ENCODE data around the gene CCL19. TPM values are rescaled to one million over a fixed set of nuclear protein-coding genes. Genes with fewer than 3 reads are reported as not detected.

CCL19 gene
- total RNA-seq, 1 experiment from 2014 or later = not detected

DNA sequence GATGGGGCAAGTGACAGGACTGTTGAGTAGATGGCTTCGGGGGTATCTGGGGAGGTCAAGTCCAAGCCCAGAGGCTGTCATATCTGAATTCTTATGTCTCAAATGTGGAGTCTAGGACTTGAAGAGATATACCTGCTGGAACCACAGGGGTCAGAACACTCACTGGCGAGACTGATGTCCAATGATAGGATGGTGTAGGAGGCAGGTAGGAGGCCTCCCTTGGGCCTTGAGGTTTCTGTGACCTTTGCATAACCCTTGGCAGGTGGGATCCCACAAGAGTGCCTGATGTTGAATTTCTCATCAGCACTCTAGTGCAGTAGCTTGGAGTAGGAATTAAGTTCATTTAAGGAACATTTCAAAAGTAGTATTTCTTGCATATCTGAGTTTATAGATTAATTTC, 16.1 kb upstream of the CCL19 start:
- POLR2A ChIA-PET = no interaction called here
- intact Hi-C loops (cut with micrococcal nuclease) = no loop called here
- ATAC-seq (no peak), DNase-seq (ENCODE audit: low read depth, low spot score) (no peak)
- RAD21 ChIA-PET (ENCODE audit: low non-redundant PET in 1 of 2, low total read pairs in 2 of 2, uncharacterized antibody in 2 of 2, unreplicated experiment in 2 of 2) = no interaction called here
- Histone ChIP-seq H3K9ac (ENCODE audit: low read length) (no peak overlapping the region), H3K4me3 (replicated peaks in 1 of 2; ENCODE audit: low read depth in 1 of 2, low read length in 2 of 2) (no peak overlapping the region), H3K79me2 (ENCODE audit: insufficient read depth, low read length) (no peaks in the 10 kb centered on the region), H3K36me3 (ENCODE audit: control insufficient read depth in 1 of 2, insufficient read depth in 2 of 2, low read length in 2 of 2) (no peaks in the 10 kb centered on the region), H3K27me3 (ENCODE audit: insufficient read depth, low read length) (no peaks in the 10 kb centered on the region), H3K27ac (ENCODE audit: low read depth, low read length) (no peak overlapping the region), H3K9me3 (ENCODE audit: control insufficient read depth in 1 of 2, insufficient read depth in 1 of 2, low read depth in 1 of 2, low read length in 2 of 2) (no peaks in the 10 kb centered on the region), H3K4me1 (ENCODE audit: control insufficient read depth in 1 of 2, insufficient read depth in 2 of 2, low read length in 2 of 2) (0 out of 4 replicates have a peak, but pooled peaks cover 0 to 4% of the 10 kb centered on the region in 2 experiments), H4K20me1 (ENCODE audit: insufficient read depth) (no peaks in the 10 kb centered on the region), H3K9me2 (ENCODE audit: insufficient read depth) (no peaks in the 10 kb centered on the region), H2AFZ (ENCODE audit: low read depth, low read length, poor library complexity, severe bottlenecking) (no peak overlapping the region), H3K4me2 (ENCODE audit: low read length) (no peak overlapping the region)
- TF ChIP-seq, protein P1, sequence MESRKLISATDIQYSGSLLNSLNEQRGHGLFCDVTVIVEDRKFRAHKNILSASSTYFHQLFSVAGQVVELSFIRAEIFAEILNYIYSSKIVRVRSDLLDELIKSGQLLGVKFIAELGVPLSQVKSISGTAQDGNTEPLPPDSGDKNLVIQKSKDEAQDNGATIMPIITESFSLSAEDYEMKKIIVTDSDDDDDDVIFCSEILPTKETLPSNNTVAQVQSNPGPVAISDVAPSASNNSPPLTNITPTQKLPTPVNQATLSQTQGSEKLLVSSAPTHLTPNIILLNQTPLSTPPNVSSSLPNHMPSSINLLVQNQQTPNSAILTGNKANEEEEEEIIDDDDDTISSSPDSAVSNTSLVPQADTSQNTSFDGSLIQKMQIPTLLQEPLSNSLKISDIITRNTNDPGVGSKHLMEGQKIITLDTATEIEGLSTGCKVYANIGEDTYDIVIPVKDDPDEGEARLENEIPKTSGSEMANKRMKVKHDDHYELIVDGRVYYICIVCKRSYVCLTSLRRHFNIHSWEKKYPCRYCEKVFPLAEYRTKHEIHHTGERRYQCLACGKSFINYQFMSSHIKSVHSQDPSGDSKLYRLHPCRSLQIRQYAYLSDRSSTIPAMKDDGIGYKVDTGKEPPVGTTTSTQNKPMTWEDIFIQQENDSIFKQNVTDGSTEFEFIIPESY (IDR thresholded peaks at IDR 0.05; ENCODE audit: extremely low read depth, insufficient replicate concordance, low read length) = no peak
- TF ChIP-seq TCF7L2 (IDR thresholded peaks at IDR 0.05; ENCODE audit: borderline replicate concordance, extremely low read depth, insufficient read depth, insufficient read length) = no peak
- no peak for TF ChIP-seq CEBPB (IDR thresholded peaks at IDR 0.05; ENCODE audit: low read depth)
- TF ChIP-seq, protein P2, sequence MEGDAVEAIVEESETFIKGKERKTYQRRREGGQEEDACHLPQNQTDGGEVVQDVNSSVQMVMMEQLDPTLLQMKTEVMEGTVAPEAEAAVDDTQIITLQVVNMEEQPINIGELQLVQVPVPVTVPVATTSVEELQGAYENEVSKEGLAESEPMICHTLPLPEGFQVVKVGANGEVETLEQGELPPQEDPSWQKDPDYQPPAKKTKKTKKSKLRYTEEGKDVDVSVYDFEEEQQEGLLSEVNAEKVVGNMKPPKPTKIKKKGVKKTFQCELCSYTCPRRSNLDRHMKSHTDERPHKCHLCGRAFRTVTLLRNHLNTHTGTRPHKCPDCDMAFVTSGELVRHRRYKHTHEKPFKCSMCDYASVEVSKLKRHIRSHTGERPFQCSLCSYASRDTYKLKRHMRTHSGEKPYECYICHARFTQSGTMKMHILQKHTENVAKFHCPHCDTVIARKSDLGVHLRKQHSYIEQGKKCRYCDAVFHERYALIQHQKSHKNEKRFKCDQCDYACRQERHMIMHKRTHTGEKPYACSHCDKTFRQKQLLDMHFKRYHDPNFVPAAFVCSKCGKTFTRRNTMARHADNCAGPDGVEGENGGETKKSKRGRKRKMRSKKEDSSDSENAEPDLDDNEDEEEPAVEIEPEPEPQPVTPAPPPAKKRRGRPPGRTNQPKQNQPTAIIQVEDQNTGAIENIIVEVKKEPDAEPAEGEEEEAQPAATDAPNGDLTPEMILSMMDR (IDR thresholded peaks at IDR 0.05 in 2 of 3, conservative IDR thresholded peaks at IDR 0.05 in 1 of 3; ENCODE audit: borderline replicate concordance in 1 of 3, insufficient read depth in 1 of 3, low read depth in 2 of 3, low read length in 2 of 3) = no peak
- TF ChIP-seq SIN3A (IDR thresholded peaks at IDR 0.05; ENCODE audit: low read depth) = no peak
- TF ChIP-seq, protein P3, sequence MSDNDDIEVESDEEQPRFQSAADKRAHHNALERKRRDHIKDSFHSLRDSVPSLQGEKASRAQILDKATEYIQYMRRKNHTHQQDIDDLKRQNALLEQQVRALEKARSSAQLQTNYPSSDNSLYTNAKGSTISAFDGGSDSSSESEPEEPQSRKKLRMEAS (IDR thresholded peaks at IDR 0.05) = no peak
- TF ChIP-seq POLR2AphosphoS5 (IDR thresholded peaks at IDR 0.05; ENCODE audit: low read depth, low read length) = no peak
- TF ChIP-seq EZH2phosphoT487 (IDR thresholded peaks at IDR 0.05; ENCODE audit: borderline replicate concordance) = no peak
- TF ChIP-seq YY1 (IDR thresholded peaks at IDR 0.05; ENCODE audit: extremely low read depth, insufficient replicate concordance, low read depth, low read length) = no peak
- no peak for TF ChIP-seq ELF1 (IDR thresholded peaks at IDR 0.05; ENCODE audit: borderline replicate concordance, low read depth)
- TF ChIP-seq RAD21 (IDR thresholded peaks at IDR 0.05; ENCODE audit: low read depth) = no peak
- no peak for TF ChIP-seq SRF (IDR thresholded peaks at IDR 0.05; ENCODE audit: low read depth)
- no peak for TF ChIP-seq SP1 (IDR thresholded peaks at IDR 0.05; ENCODE audit: low read depth)
- TF ChIP-seq, protein P4, sequence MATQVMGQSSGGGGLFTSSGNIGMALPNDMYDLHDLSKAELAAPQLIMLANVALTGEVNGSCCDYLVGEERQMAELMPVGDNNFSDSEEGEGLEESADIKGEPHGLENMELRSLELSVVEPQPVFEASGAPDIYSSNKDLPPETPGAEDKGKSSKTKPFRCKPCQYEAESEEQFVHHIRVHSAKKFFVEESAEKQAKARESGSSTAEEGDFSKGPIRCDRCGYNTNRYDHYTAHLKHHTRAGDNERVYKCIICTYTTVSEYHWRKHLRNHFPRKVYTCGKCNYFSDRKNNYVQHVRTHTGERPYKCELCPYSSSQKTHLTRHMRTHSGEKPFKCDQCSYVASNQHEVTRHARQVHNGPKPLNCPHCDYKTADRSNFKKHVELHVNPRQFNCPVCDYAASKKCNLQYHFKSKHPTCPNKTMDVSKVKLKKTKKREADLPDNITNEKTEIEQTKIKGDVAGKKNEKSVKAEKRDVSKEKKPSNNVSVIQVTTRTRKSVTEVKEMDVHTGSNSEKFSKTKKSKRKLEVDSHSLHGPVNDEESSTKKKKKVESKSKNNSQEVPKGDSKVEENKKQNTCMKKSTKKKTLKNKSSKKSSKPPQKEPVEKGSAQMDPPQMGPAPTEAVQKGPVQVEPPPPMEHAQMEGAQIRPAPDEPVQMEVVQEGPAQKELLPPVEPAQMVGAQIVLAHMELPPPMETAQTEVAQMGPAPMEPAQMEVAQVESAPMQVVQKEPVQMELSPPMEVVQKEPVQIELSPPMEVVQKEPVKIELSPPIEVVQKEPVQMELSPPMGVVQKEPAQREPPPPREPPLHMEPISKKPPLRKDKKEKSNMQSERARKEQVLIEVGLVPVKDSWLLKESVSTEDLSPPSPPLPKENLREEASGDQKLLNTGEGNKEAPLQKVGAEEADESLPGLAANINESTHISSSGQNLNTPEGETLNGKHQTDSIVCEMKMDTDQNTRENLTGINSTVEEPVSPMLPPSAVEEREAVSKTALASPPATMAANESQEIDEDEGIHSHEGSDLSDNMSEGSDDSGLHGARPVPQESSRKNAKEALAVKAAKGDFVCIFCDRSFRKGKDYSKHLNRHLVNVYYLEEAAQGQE (IDR thresholded peaks at IDR 0.05; ENCODE audit: low read depth) = no peak
- no peak for TF ChIP-seq EGR1 (IDR thresholded peaks at IDR 0.05; ENCODE audit: low read depth)
- TF ChIP-seq EZH2 (IDR thresholded peaks at IDR 0.05) = no peak
- TF ChIP-seq FOSL1 (IDR thresholded peaks at IDR 0.05; ENCODE audit: low read depth) = no peak
- TF ChIP-seq CBX3 (IDR thresholded peaks at IDR 0.05; ENCODE audit: low read depth) = no peak
- TF ChIP-seq ZNF274 (IDR thresholded peaks at IDR 0.05; ENCODE audit: low read depth, low read length) = no peak
- TF ChIP-seq, protein P5, sequence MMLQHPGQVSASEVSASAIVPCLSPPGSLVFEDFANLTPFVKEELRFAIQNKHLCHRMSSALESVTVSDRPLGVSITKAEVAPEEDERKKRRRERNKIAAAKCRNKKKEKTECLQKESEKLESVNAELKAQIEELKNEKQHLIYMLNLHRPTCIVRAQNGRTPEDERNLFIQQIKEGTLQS (IDR thresholded peaks at IDR 0.05) = no peak
- BruUV-seq (replicated peaks) = no TSS peak
- CTCF ChIA-PET = no interaction called here

All from HCT116 (cell line).